GM15510 (cell line): Measurements from ENCODE around the gene SMURF1.

ENCODE experiments used
- POLR2A ChIP-seq: IDR thresholded peaks from 3 replicates; pipeline ENCODE4 v1.6.1; 2011; ENCODE audit warnings: borderline replicate concordance; ENCODE audit not compliant: insufficient read length; ENCODE audit errors: extremely low read depth

SMURF1 gene

DNA sequence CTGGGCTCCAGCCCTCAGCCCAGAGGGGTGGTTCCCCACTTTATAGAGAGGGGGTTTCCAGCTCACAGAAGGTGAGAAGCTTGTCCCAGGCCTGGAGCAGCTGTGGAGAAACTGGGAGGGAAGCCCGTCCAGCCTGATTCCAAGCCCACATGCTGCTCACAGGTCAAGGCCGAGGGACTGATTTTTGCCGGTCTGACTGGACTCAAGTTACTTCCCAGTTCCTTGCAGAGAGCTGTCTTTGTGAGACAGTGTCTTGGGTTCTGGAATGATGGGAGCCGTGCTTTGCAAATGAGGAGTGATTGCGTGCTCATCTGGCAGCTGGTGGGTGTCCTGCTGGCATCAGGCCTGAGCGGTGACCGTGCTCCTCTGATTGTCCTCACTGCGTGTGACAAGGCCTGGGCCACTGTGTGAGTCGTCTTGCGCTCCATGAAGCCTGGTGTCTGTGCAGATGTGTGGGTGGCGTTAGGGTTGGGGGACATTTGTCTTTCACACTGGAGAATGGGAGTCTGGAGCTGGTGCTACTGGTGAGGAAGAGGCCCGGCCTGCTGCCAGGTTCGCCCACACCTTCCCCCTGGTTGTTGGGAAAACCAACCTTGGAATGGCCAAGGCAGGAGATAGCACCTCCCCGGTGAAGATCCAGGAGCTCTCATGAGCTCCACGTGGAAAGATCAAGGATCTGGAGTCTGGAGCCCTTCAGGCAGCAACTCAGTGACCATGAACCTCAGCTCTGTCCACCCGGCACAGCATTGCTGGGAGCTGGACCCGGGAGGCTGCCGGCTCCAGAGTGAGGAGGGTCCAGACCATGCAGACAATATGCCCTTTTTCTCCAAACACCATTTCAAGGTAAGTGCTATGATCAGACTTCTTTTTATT is 129.6 kb downstream of the SMURF1 start:
- TF ChIP-seq POLR2A, result no peak

- no peak for TF ChIP-seq POLR2A
Measured at GRCh38 chr7:99013266-99014112, 130.4 kb downstream of the SMURF1 start.

DNA sequence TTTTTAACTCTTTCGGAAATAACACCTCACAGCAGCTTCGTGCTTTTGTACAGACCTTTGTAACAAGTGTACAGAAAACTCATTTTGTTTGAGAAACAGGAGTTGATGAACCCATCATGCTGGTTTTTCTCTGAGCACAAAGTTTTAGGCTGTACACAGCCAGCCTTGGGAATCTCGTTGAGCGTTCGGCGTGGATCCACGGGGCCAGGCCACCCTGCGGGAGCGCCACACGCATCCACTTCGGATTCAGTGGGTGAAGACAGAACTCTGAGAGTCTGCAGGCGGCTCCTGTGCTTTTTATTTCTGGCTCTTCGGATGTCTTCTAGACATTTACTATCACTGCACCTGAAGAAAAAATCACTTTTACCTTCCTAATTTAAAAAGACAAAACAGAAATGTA is 131.2 kb downstream of the SMURF1 start:
- no peak for TF ChIP-seq POLR2A

- TF ChIP-seq POLR2A, result no peak
Measured at GRCh38 chr7:99011706-99012404, 132.1 kb downstream of the SMURF1 start.

- TF ChIP-seq POLR2A, result no peak
Measured at GRCh38 chr7:99011341-99011705, 132.6 kb downstream of the SMURF1 start.

DNA sequence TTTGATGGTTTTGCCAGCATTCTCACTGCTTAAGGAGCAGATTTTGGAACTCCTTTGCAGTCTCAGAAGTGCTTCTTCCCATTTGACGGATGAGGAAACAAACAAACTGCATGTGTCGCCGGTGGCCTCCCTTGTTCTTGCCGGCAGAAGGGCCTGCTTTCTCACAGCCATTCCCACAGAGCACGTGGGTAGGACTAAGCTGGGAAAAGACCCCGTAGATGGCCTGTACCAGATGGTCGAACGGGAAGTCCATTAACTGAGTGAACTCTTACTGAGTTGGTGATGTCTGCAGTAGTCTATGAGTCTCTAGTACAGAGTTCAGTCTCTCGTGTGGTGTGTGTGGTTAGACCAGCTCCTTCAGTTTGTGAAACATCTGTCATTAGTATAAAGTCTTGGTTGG is 133.6 kb downstream of the SMURF1 start:
- no peak for TF ChIP-seq POLR2A

- no peak for TF ChIP-seq POLR2A
Measured at GRCh38 chr7:99008921-99009530, 134.9 kb downstream of the SMURF1 start.

DNA sequence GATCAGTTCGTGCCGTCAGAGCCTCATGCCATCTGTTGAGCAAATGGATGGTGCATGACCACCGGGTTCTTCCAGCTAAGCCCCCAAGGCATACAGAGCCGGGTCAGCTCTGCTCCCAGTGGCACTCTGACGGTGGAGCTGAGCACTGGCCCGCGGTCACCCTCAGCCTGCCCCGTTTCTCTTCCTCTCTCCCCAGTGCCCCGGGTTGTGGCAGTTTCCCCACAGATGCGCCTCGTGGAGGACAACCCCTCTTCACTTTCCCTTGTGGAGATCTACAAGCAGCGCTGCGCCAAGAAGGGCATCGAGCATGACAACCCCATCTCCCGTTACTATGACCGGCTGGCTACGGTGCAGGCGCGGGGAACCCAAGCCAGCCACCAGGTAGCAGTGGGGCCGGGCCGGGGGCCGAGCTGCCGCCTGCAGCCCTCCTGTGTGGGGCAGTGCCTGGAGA is 135.7 kb downstream of the SMURF1 start:
- TF ChIP-seq POLR2A, result no peak

DNA sequence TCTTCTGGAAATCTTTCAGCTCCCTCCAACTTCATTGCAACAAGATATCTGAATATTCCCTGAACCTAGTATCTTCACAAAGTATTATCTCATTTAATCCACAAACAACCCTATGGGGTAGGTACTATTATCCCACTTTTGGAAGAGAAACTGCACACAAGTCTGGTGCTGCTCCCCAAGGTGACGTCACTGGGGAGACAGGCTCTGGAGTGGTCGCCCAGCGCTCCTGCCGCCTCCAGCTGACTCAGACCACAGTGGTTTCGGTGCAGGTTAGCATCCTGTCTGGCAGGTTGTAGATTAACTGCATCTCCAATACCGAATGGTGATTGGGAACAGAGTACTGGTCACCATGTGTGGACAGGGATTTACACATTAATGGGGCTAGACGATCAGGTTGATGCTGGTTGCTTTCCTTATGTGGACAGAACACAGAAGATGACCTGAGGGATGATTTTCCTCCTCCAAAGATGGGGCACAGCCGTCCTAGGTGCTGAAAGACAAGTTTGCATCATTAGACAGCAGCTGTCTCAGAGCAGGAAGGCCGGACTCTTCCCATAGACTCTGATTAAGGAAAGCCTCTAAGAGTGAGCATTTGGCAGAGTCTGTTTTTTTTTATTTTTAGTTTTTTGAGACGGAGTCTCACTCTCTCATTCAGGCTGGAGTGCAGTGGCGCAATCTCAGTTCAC is 137.0 kb downstream of the SMURF1 start:
- TF ChIP-seq POLR2A, result no peak

- TF ChIP-seq POLR2A, result no peak
Measured at GRCh38 chr7:99005776-99006175, 138.1 kb downstream of the SMURF1 start.

GRCh38 chr7:99004781-99005500 is 139.0 kb downstream of the SMURF1 start:
- TF ChIP-seq POLR2A, result no peak

GRCh38 chr7:99004216-99004615 is 139.7 kb downstream of the SMURF1 start:
- no peak for TF ChIP-seq POLR2A

GRCh38 chr7:99003419-99003818 is 140.5 kb downstream of the SMURF1 start:
- no peak for TF ChIP-seq POLR2A
